GM12878 (cell line): ENCODE measurements around the gene NUP93. TPM values are rescaled to one million over a fixed set of nuclear protein-coding genes. Genes with fewer than 3 reads are reported as not detected.

Experiments
- ATAC-seq: fragments of 200-7000 bp; cut with Tn5 transposase; 3 replicates; pipeline ENCODE4 v1.9.1; 2020; ENCODE audit warnings: mild to moderate bottlenecking, moderate library complexity
- BruUV-seq: library from RNA; stranded (reverse); fragments of 400-500 nt; replicated peaks from 2 replicates; lab custom pipeline; 2021; lab: Mats Ljungman, UMichigan
- CTCF ChIA-PET: fragments of 300-600 bp; sonication (Branson Sonifier 250); formaldehyde crosslinking; extraction: SDS; loops from one replicate; lab custom pipeline; 2021; ENCODE audit warnings: inconsistent platforms; lab: Yijun Ruan, JAX
- POLR2A ChIA-PET: fragments of 350-600 bp; formaldehyde crosslinking; extraction: SDS; loops from one replicate; lab custom pipeline; 2021; ENCODE audit warnings: inconsistent platforms; lab: Charles Lee
- RAD21 ChIA-PET: fragments of 300-600 bp; sonication (Branson Sonifier 250); formaldehyde crosslinking; loops from one replicate; lab custom pipeline; 2023; ENCODE audit warnings: antibody characterized with exemption; ENCODE audit not compliant: unreplicated experiment; lab: Charles Lee
- SMC1A ChIA-PET: fragments of 300-600 bp; sonication (Branson Sonifier 250); formaldehyde crosslinking; loops from one replicate; lab custom pipeline; 2023; ENCODE audit not compliant: unreplicated experiment, uncharacterized antibody; lab: Charles Lee
- DNase-seq: peaks from one replicate; pipeline ENCODE4 v3.0.0-alpha.2; 2011; ENCODE audit warnings: low read depth, low spot score
- FAIRE-seq: peaks from 3 replicates; lab custom pipeline; 2011; peaks lifted over from hg19 to GRCh38; lab: Jason Lieb, UNC
- H2AFZ ChIP-seq: 2 replicates; pipeline ENCODE4 v1.6.0; 2011; ENCODE audit warnings: low read depth, low read length, control low read depth; ENCODE audit not compliant: control insufficient read depth
- H3K27ac ChIP-seq: 2 replicates; pipeline ENCODE4 v1.5.1; 2011; ENCODE audit warnings: control low read depth; ENCODE audit not compliant: control insufficient read depth, insufficient read depth
- H3K27me3 ChIP-seq, 2 experiments: replicated peaks in 1 of 2; 2 replicates each; pipeline versions ENCODE4 v1.6.0 to v1.6.1; 2011; ENCODE audit warnings: low read length in 1 of 2; ENCODE audit not compliant: control insufficient read depth in 2 of 2, insufficient read depth in 2 of 2
- H3K36me3 ChIP-seq, 2 experiments: 2 replicates each; pipeline ENCODE4 v1.5.1; 2011; ENCODE audit warnings: low read length in 1 of 2; ENCODE audit not compliant: control insufficient read depth in 2 of 2, insufficient read depth in 2 of 2
- H3K4me1 ChIP-seq: 2 replicates; pipeline ENCODE4 v1.6.1; 2011; ENCODE audit warnings: mild to moderate bottlenecking, low read length, moderate library complexity, mixed read lengths; ENCODE audit not compliant: control insufficient read depth, insufficient read depth
- H3K4me2 ChIP-seq: 2 replicates; pipeline ENCODE4 v1.6.0; 2011; ENCODE audit warnings: control low read depth; ENCODE audit not compliant: control insufficient read depth, insufficient read depth
- H3K4me3 ChIP-seq: fragments of 200-600 bp; sonication (generic); 2 replicates; pipeline ENCODE4 v1.5.1; 2016
- H3K79me2 ChIP-seq: 2 replicates; pipeline ENCODE4 v1.6.0; 2011; ENCODE audit warnings: low read length; ENCODE audit not compliant: control insufficient read depth, insufficient read depth
- H3K9ac ChIP-seq: 2 replicates; pipeline ENCODE4 v1.8.0; 2011; ENCODE audit warnings: low read length, control low read depth, mixed read lengths; ENCODE audit not compliant: control insufficient read depth, insufficient read depth
- H3K9me3 ChIP-seq: replicated peaks from 3 replicates; pipeline ENCODE4 v1.5.1; 2011; ENCODE audit warnings: mild to moderate bottlenecking, low read length; ENCODE audit not compliant: control insufficient read depth, insufficient read depth
- H4K20me1 ChIP-seq: 2 replicates; pipeline ENCODE4 v1.6.0; 2011; ENCODE audit not compliant: control insufficient read depth, insufficient read depth
- EP300 ChIP-seq, 2 experiments: fragments of 150-350 bp in 1 of 2; IDR thresholded peaks; 2 replicates each; pipeline ENCODE4 v1.6.1; 2011 to 2012; ENCODE audit warnings: low read depth in 2 of 2, low read length in 2 of 2, borderline replicate concordance in 1 of 2, improper control_type of control experiment in 1 of 2, inconsistent platforms in 1 of 2; ENCODE audit not compliant: control insufficient read depth in 1 of 2
- JUNB ChIP-seq: IDR thresholded peaks from 2 replicates; pipeline ENCODE4 v1.6.1; 2016; ENCODE audit warnings: antibody characterized with exemption, mild to moderate bottlenecking
- KAT2A ChIP-seq: conservative IDR thresholded peaks from 2 replicates; pipeline ENCODE4 v1.6.1; 2011; ENCODE audit warnings: low read depth, low read length; ENCODE audit not compliant: control insufficient read depth
- MAX ChIP-seq: IDR thresholded peaks from 2 replicates; pipeline ENCODE4 v1.6.1; 2012; ENCODE audit warnings: low read depth, low read length, improper control_type of control experiment
- NFIC ChIP-seq: IDR thresholded peaks from 2 replicates; pipeline ENCODE4 v1.6.1; 2012; ENCODE audit warnings: low read depth, mild to moderate bottlenecking, inconsistent platforms, low read length, moderate library complexity
- NR2C2 ChIP-seq: IDR thresholded peaks from 2 replicates; pipeline ENCODE4 v1.6.1; 2011; ENCODE audit warnings: borderline replicate concordance, low read depth; ENCODE audit not compliant: control insufficient read depth, insufficient read length
- WGBS: methylation state at CpG from one replicate; pipeline ENCODE4 v1.1.6; 2016; ENCODE audit warnings: low lambda C conversion rate; ENCODE audit not compliant: insufficient replicate concordance, insufficient coverage; ENCODE audit errors: missing lambda C conversion rate; 5-methylcytosine and 5-hydroxymethylcytosine counted together
- in situ Hi-C: fragments of 300-500 bp; cut with MboI; formaldehyde crosslinking; loops from 9 replicates; pipeline ENCODE4 v1.14.3; 2018; ENCODE audit warnings: mixed read lengths
- intact Hi-C: fragments of 100-400 bp; cut with micrococcal nuclease; formaldehyde crosslinking; loops from one replicate; pipeline ENCODE4 v1.14.2; 2022; ENCODE audit not compliant: unreplicated experiment
- polyA plus RNA-seq, 11 experiments: library from polyadenylated mRNA; depleted of rRNA in 4 of 11; unstranded in 6 of 11; stranded (reverse) in 5 of 11; fragments of >200 nt; fragmentation: Nextera tagmentation in 4 of 11; fragmentation: Illumina TruSeq in 1 of 11; extraction: Ambion mirVana in 4 of 11; extraction: Trizol in 1 of 11; gene quantifications; 1 replicate in 1 of 11; 2 replicates in 10 of 11; pipeline versions ENCODE4 v1.2.1 to v1.2.3, GENCODE V29; 2011 to 2016; ENCODE audit warnings: inconsistent platforms in 2 of 11, missing spikeins in 2 of 11, low read depth in 1 of 11
- total RNA-seq, 4 experiments: library from RNA; depleted of rRNA in 3 of 4; stranded (reverse); fragments of >200 nt in 3 of 4; fragmentation: Illumina TruSeq in 1 of 4; extraction: Trizol in 1 of 4; gene quantifications; 2 replicates each; pipeline versions ENCODE4 v1.2.1 to v1.2.3, GENCODE V29; 2013 to 2021

NUP93 gene
- total and polyA plus RNA-seq, 10 of the 15 experiments (the other 5 are each of a cell fraction or from before 2014, with no cell fraction given): 82.2 to 175 (median 101) TPM

- Histone ChIP-seq H3K4me3 (no peak overlapping the region), H3K9me3 (peaks cover 2% of the 10 kb centered on the region; the same call in 2 of the 3 replicates), H3K9ac (no peak overlapping the region)
- 84% methylated on average over 3 of the region's 3 CpGs for WGBS
- TF ChIP-seq NFIC (no peak), MAX (no peak), EP300 (IDR thresholded peaks at IDR 0.05; ENCODE audit: borderline replicate concordance in 1 of 2, control insufficient read depth in 1 of 2, low read depth in 2 of 2, low read length in 2 of 2) (no peak), JUNB (no peak), KAT2A (no peak), NR2C2 (no peak)
- TF ChIP-seq, all 136 proteins: peak for 0
- Histone ChIP-seq H4K20me1 (no peaks in the 10 kb centered on the region; the same call in 1 of the 2 replicates), H3K4me1 (no peaks in the 10 kb centered on the region), H3K79me2 (peaks cover 11% of the 10 kb centered on the region), H3K27me3 (no peaks in the 10 kb centered on the region), H3K36me3 (peaks cover 7 to 13% of the 10 kb centered on the region in 2 experiments; a peak in 3 of 4 replicates), H2AFZ (no peak overlapping the region), H3K4me2 (no peak overlapping the region), H3K27ac (no peak overlapping the region)
- no peak for DNase-seq
- ChIA-PET CTCF (interaction anchor here (1.1 to 1.9 kb wide), 4 partner anchors 9 to 47 kb away, joined by 4 to 6 read pairs (median 5); no protein-coding TSS in a partner anchor), POLR2A (interaction anchor here (1.1 kb wide), 1 partner anchor 16 kb away, joined by 3 read pairs; no protein-coding TSS in a partner anchor), RAD21 (interaction anchor here (1.1 kb wide), 1 partner anchor 16 kb away, joined by 3 read pairs; no protein-coding TSS in a partner anchor), SMC1A (interaction anchor here (1.2 to 1.6 kb wide), 2 partner anchors 10 to 47 kb away, joined by 3 to 4 read pairs; no protein-coding TSS in a partner anchor)
- intact Hi-C loops (no loop called here), in situ Hi-C loops (no loop called here)
- no TSS peak for BruUV-seq
- ATAC-seq: no peak
- no peak for FAIRE-seq
Measured at GRCh38 chr16:56748826-56749225, 18.9 kb downstream of the NUP93 start.
